GM12801 (cell line): ENCODE data around the gene LRRC49.

ENCODE experiments used
- CTCF ChIP-seq: IDR thresholded peaks from one replicate; pipeline ENCODE4 v1.5.1; 2011; ENCODE audit warnings: control low read depth; ENCODE audit not compliant: insufficient read length; ENCODE audit errors: extremely low read depth

Gene LRRC49

DNA sequence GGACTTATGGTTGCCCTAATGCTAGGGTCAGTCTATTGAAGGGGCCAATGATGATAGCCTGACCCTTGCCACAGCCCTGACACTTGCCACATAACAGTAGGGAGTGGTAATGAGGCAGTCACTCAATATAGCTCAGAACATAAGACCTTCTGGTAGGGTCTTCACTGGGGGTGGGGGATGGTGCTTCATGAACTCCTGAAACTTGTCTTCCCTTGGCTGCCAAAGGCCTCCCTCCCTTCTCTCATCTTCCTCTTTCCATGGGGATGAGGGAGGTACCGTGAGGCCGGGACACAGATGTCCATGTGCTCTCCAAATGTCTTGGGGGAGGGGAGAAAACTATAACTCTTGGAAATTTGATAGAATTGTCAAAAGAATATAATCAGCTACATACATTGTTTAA lies 201.5 kb downstream of the LRRC49 start:
- no peak for TF ChIP-seq CTCF

- no peak for TF ChIP-seq CTCF
Observed at GRCh38 chr15:71096676-71097075, 204.1 kb downstream of the LRRC49 start.

- no peak for TF ChIP-seq CTCF
Observed at GRCh38 chr15:71097890-71098289, 205.3 kb downstream of the LRRC49 start.

DNA sequence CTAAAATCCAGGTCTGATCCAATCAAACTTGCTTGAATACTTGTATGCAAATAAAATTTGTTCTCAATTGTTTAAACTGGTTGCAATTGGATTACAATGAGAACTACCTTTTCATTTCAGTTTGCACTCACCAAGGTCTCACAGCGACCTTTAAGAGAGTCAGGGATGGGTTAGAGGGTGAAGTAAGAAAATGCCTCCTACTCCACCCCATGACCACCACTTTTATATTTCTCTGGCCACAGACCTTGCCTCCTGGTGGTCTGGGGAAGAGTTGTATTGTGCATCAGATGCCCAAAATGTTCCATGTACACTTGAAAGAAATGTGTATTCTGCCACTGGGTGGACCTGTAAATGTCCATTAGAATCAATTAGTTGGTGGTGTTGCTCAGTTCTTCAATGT lies 206.3 kb downstream of the LRRC49 start:
- no peak for TF ChIP-seq CTCF
